HEK293 (cell line): Measurements from ENCODE around the gene AMY1C.

Experiments
- CTCF ChIA-PET: fragments of 350-600 bp; formaldehyde crosslinking; extraction: SDS; loops from one replicate; lab custom pipeline; 2021; ENCODE audit warnings: antibody characterized with exemption; lab: Yijun Ruan, JAX
- POLR2A ChIA-PET: fragments of 300-600 bp; formaldehyde crosslinking; extraction: SDS; loops from one replicate; lab custom pipeline; 2020; ENCODE audit warnings: antibody characterized with exemption, inconsistent platforms; lab: Yijun Ruan, JAX
- H3K27ac ChIP-seq: fragments of 200-500 bp; sonication (Bioruptor generic); 2 replicates; pipeline ENCODE4 v1.5.1; 2014; ENCODE audit warnings: low read depth, low read length, control low read depth, inconsistent platforms; ENCODE audit errors: extremely low read depth
- H3K36me3 ChIP-seq, 2 experiments: fragments of 200-500 bp in 1 of 2; sonication (Bioruptor generic) in 1 of 2; 1 replicate in 1 of 2; 2 replicates in 1 of 2; pipeline ENCODE4 v1.5.1; 2014 to 2017; ENCODE audit warnings: inconsistent platforms in 2 of 2, low read length in 2 of 2; ENCODE audit not compliant: control insufficient read depth in 2 of 2, insufficient read depth in 1 of 2
- H3K4me1 ChIP-seq: fragments of 200-500 bp; sonication (Bioruptor generic); 2 replicates; pipeline ENCODE4 v1.5.1; 2014; ENCODE audit warnings: mild to moderate bottlenecking, low read length, inconsistent platforms; ENCODE audit not compliant: control insufficient read depth, insufficient read depth
- H3K4me3 ChIP-seq: 2 replicates; pipeline ENCODE4 v1.5.1; 2011; ENCODE audit warnings: low read depth, mild to moderate bottlenecking, control low read depth, low read length, moderate library complexity
- H3K9me3 ChIP-seq: fragments of 200-500 bp; sonication (Bioruptor generic); 2 replicates; pipeline ENCODE4 v1.5.1; 2014; ENCODE audit warnings: low read depth, low read length, inconsistent platforms; ENCODE audit not compliant: control insufficient read depth, insufficient read depth
- BCL11A ChIP-seq: fragments of 450-650 bp; formaldehyde crosslinking; IDR thresholded peaks from 2 replicates; pipeline ENCODE4 v1.5.1; 2016; ENCODE audit warnings: low read depth, missing biosample characterization, missing genetic modification characterization
- BCL11B ChIP-seq: fragments of 450-650 bp; formaldehyde crosslinking; IDR thresholded peaks from 2 replicates; pipeline ENCODE4 v1.5.1; 2016; ENCODE audit warnings: low read depth, missing biosample characterization, missing genetic modification characterization
- EGR2 ChIP-seq: fragments of 450-650 bp; formaldehyde crosslinking; IDR thresholded peaks from 2 replicates; pipeline ENCODE4 v1.5.1; 2016; ENCODE audit warnings: low read depth, missing biosample characterization, missing genetic modification characterization
- GLI4 ChIP-seq: fragments of 450-650 bp; formaldehyde crosslinking; IDR thresholded peaks from 2 replicates; pipeline ENCODE4 v1.5.1; 2016; ENCODE audit warnings: missing biosample characterization, missing genetic modification characterization
- KLF1 ChIP-seq: fragments of 450-650 bp; formaldehyde crosslinking; IDR thresholded peaks from 2 replicates; pipeline ENCODE4 v1.5.1; 2016; ENCODE audit warnings: missing biosample characterization, missing genetic modification characterization
- KLF10 ChIP-seq: fragments of 450-650 bp; IDR thresholded peaks from 2 replicates; pipeline ENCODE4 v1.5.1; 2018; ENCODE audit warnings: missing biosample characterization, mild to moderate bottlenecking, missing genetic modification characterization
- KLF8 ChIP-seq: fragments of 450-650 bp; formaldehyde crosslinking; IDR thresholded peaks from 2 replicates; pipeline ENCODE4 v1.5.1; 2016; ENCODE audit warnings: missing biosample characterization, missing genetic modification characterization
- ZBTB8A ChIP-seq: fragments of 450-650 bp; formaldehyde crosslinking; IDR thresholded peaks from 2 replicates; pipeline ENCODE4 v1.5.1; 2016; ENCODE audit warnings: missing biosample characterization, missing genetic modification characterization
- ZFP3 ChIP-seq: fragments of 450-650 bp; formaldehyde crosslinking; IDR thresholded peaks from 2 replicates; pipeline ENCODE4 v1.5.1; 2016; ENCODE audit warnings: low read depth, missing biosample characterization, missing genetic modification characterization
- ZIC2 ChIP-seq: fragments of 450-650 bp; formaldehyde crosslinking; IDR thresholded peaks from 2 replicates; pipeline ENCODE4 v1.5.1; 2016; ENCODE audit warnings: missing biosample characterization, missing genetic modification characterization
- ZNF138 ChIP-seq: fragments of 450-650 bp; formaldehyde crosslinking; IDR thresholded peaks from 2 replicates; pipeline ENCODE4 v1.5.1; 2016; ENCODE audit warnings: missing biosample characterization, missing genetic modification characterization, borderline replicate concordance
- ZNF140 ChIP-seq: fragments of 450-650 bp; formaldehyde crosslinking; IDR thresholded peaks from 2 replicates; pipeline ENCODE4 v1.5.1; 2016; ENCODE audit warnings: missing biosample characterization, missing genetic modification characterization
- ZNF184 ChIP-seq: fragments of 450-650 bp; IDR thresholded peaks from 2 replicates; pipeline ENCODE4 v1.5.1; 2018; ENCODE audit warnings: missing biosample characterization, mild to moderate bottlenecking, missing genetic modification characterization
- ZNF19 ChIP-seq: fragments of 450-650 bp; formaldehyde crosslinking; IDR thresholded peaks from 2 replicates; pipeline ENCODE4; 2016; ENCODE audit warnings: missing biosample characterization, missing genetic modification characterization, low read depth
- ZNF214 ChIP-seq: fragments of 450-650 bp; formaldehyde crosslinking; IDR thresholded peaks from 2 replicates; pipeline ENCODE4 v1.5.1; 2017; ENCODE audit warnings: missing biosample characterization, mild to moderate bottlenecking, missing genetic modification characterization, borderline replicate concordance
- ZNF302 ChIP-seq: fragments of 450-650 bp; formaldehyde crosslinking; IDR thresholded peaks from 2 replicates; pipeline ENCODE4 v1.5.1; 2016; ENCODE audit warnings: missing biosample characterization, missing genetic modification characterization, low read depth
- ZNF394 ChIP-seq: fragments of 450-650 bp; formaldehyde crosslinking; IDR thresholded peaks from 2 replicates; pipeline ENCODE4 v1.5.1; 2016; ENCODE audit warnings: missing biosample characterization, missing genetic modification characterization, mild to moderate bottlenecking, moderate library complexity, borderline replicate concordance
- ZNF48 ChIP-seq: fragments of 450-650 bp; formaldehyde crosslinking; IDR thresholded peaks from 2 replicates; pipeline ENCODE4 v1.5.1; 2016; ENCODE audit warnings: missing biosample characterization, missing genetic modification characterization
- ZNF510 ChIP-seq: fragments of 450-650 bp; formaldehyde crosslinking; IDR thresholded peaks from 2 replicates; pipeline ENCODE4 v1.5.1; 2018; ENCODE audit warnings: mild to moderate bottlenecking, missing genetic modification characterization, missing biosample characterization; ENCODE audit not compliant: insufficient replicate concordance
- ZNF548 ChIP-seq: fragments of 450-650 bp; formaldehyde crosslinking; IDR thresholded peaks from 2 replicates; pipeline ENCODE4 v1.5.1; 2016; ENCODE audit warnings: missing biosample characterization, missing genetic modification characterization
- ZNF560 ChIP-seq: fragments of 450-650 bp; formaldehyde crosslinking; IDR thresholded peaks from 2 replicates; pipeline ENCODE4 v1.5.1; 2017; ENCODE audit warnings: missing biosample characterization, missing genetic modification characterization, borderline replicate concordance
- ZNF626 ChIP-seq: fragments of 450-650 bp; sonication (Bioruptor Pico); formaldehyde crosslinking; IDR thresholded peaks from 2 replicates; pipeline ENCODE4 v1.5.1; 2018; ENCODE audit warnings: missing biosample characterization, missing genetic modification characterization, inconsistent platforms
- ZNF654 ChIP-seq: fragments of 450-650 bp; formaldehyde crosslinking; IDR thresholded peaks from 2 replicates; pipeline ENCODE4 v1.5.1; 2016; ENCODE audit warnings: low read depth, missing biosample characterization, missing genetic modification characterization
- ZNF660 ChIP-seq: fragments of 450-650 bp; IDR thresholded peaks from 2 replicates; pipeline ENCODE4 v1.5.1; 2018; ENCODE audit warnings: missing biosample characterization, mild to moderate bottlenecking, missing genetic modification characterization
- ZNF791 ChIP-seq: fragments of 450-650 bp; formaldehyde crosslinking; IDR thresholded peaks from 2 replicates; pipeline ENCODE4 v1.5.1; 2016; ENCODE audit warnings: missing biosample characterization, missing genetic modification characterization
- ZSCAN23 ChIP-seq: fragments of 450-650 bp; formaldehyde crosslinking; IDR thresholded peaks from 2 replicates; pipeline ENCODE4 v1.5.1; 2016; ENCODE audit warnings: missing biosample characterization, missing genetic modification characterization
- TF ChIP-seq, protein P1 (sequence below): IDR thresholded peaks from 2 replicates; pipeline ENCODE4 v1.6.1; 2011; ENCODE audit warnings: mild to moderate bottlenecking, low read depth, low read length, borderline replicate concordance
- TF ChIP-seq, protein P2 (sequence below): fragments of 450-650 bp; formaldehyde crosslinking; IDR thresholded peaks from 2 replicates; pipeline ENCODE4 v1.5.1; 2016; ENCODE audit warnings: missing biosample characterization, missing genetic modification characterization
- TF ChIP-seq, protein P3 (sequence below): fragments of 450-650 bp; formaldehyde crosslinking; IDR thresholded peaks from 2 replicates; pipeline ENCODE4 v1.5.1; 2016; ENCODE audit warnings: missing biosample characterization, missing genetic modification characterization
- TF ChIP-seq, protein P4 (sequence below): sonication (generic); formaldehyde crosslinking; IDR thresholded peaks from 2 replicates; pipeline ENCODE4 v1.8.1; 2022; ENCODE audit warnings: mild to moderate bottlenecking, moderate library complexity, missing genetic modification reagents

Gene AMY1C

DNA sequence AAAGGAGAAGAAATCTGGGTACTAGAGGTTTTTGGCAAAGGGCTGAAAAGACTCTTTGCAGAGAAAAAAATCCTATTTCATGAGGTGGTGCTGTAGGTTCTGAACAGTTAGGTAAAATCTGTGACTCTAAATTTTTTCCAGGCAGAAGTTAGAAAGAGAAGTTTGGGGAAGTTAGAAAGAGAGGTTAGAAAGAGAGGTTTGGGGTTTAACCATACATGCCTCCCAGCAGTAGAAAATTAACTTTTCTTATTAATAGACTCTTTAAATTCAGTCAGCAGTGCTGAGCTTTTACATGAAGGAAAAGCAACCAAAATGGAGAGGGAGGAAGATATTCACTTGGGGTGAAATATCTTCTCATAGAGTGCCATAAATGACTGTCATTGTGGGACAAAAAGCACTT, 12.2 kb downstream of the AMY1C start:
- H3K9me3 ChIP-seq = no peaks in the 10 kb centered on the region
- no peak overlapping the region for H3K4me3 ChIP-seq
- H3K36me3 ChIP-seq = no peaks in the 10 kb centered on the region
- no peak for TF ChIP-seq ZNF184 (tag by site-specific recombination)
- TF ChIP-seq ZNF19 (tag by site-specific recombination) = no peak
- no peak for TF ChIP-seq ZNF791 (tag by site-specific recombination)
- no peak for TF ChIP-seq ZNF138 (tag by site-specific recombination)
- no peak for TF ChIP-seq ZNF560 (tag by site-specific recombination)
- no peak for TF ChIP-seq EGR2
- no peak for TF ChIP-seq ZNF394 (tag by site-specific recombination)
- no peak for TF ChIP-seq KLF1 (tag by site-specific recombination)
- no peak for TF ChIP-seq ZNF654
- no peak for TF ChIP-seq ZNF548 (tag by site-specific recombination)
- POLR2A ChIA-PET = no interaction called here
- no peak overlapping the region for H3K27ac ChIP-seq
- CTCF ChIA-PET = no interaction called here
- H3K4me1 ChIP-seq = no peaks in the 10 kb centered on the region

DNA sequence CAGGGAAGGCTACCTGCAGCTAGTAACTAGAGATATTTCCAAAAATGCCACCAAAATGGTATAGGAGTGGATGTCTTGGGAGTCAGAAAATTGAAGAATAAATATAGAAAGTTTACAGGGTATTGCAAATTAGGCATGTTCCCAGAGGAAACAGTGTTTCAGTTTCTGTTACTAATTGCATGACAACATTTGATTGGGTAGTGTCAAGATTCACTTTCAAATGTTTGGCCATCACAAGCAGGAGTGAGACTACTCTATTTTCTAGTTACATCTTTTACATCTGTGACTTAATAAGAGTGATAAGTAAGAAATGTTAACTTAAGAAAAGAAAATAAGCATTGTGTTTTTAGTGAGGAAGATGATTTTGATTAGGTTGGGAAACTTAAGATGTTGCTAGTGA, 30.2 kb downstream of the AMY1C start:
- CTCF ChIA-PET = no interaction called here

DNA sequence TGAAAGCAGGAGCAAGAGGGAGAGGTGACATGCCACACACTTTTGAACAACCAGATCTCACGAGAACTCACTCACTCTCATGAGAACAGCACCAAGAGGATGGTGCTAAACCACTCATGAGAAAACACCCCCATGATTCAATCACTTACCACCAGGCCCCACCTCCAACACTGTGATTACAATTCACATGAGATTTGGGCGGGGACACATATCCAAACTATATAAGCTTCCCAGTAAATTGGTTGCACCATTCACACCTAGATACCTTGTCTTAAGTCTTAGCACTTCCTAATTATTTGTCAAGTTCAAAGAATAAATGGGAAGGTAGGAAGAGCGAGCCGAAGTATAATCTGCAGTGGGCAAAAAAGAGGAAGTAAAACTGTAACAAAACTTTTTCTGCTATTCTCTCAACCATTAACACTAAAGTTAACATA, 34.3 kb downstream of the AMY1C start:
- H3K4me1 ChIP-seq = no peaks in the 10 kb centered on the region
- H3K36me3 ChIP-seq = no peaks in the 10 kb centered on the region
- POLR2A ChIA-PET = no interaction called here
- H3K4me3 ChIP-seq = no peak overlapping the region
- H3K27ac ChIP-seq = no peak overlapping the region
- H3K9me3 ChIP-seq = no peaks in the 10 kb centered on the region
- TF ChIP-seq ZBTB8A (tag by site-specific recombination) (no peak), ZNF48 (tag by site-specific recombination) (no peak), BCL11A (no peak), ZNF302 (tag by site-specific recombination) (no peak), ZNF626 (tag by site-specific recombination) (no peak), KLF10 (tag by site-specific recombination) (no peak), ZSCAN23 (tag by site-specific recombination) (no peak), ZNF140 (no peak), KLF8 (tag by site-specific recombination) (no peak), ZFP3 (no peak), ZNF510 (tag by site-specific recombination) (no peak), ZNF214 (tag by site-specific recombination) (no peak)
- TF ChIP-seq, protein P1, sequence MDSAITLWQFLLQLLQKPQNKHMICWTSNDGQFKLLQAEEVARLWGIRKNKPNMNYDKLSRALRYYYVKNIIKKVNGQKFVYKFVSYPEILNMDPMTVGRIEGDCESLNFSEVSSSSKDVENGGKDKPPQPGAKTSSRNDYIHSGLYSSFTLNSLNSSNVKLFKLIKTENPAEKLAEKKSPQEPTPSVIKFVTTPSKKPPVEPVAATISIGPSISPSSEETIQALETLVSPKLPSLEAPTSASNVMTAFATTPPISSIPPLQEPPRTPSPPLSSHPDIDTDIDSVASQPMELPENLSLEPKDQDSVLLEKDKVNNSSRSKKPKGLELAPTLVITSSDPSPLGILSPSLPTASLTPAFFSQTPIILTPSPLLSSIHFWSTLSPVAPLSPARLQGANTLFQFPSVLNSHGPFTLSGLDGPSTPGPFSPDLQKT = no peak
- TF ChIP-seq, protein P2, sequence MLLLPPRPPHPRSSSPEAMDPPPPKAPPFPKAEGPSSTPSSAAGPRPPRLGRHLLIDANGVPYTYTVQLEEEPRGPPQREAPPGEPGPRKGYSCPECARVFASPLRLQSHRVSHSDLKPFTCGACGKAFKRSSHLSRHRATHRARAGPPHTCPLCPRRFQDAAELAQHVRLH (tag by site-specific recombination) = no peak
- CTCF ChIA-PET = no interaction called here

More for the DNA sequence above, 30.2 kb downstream of the AMY1C start:
- Histone ChIP-seq H3K9me3 (no peaks in the 10 kb centered on the region), H3K27ac (no peak overlapping the region), H3K4me1 (no peaks in the 10 kb centered on the region), H3K36me3 (no peaks in the 10 kb centered on the region), H3K4me3 (no peak overlapping the region)
- TF ChIP-seq ZNF791 (tag by site-specific recombination) (no peak), ZNF394 (tag by site-specific recombination) (no peak), GLI4 (no peak), KLF10 (tag by site-specific recombination) (no peak), ZNF660 (tag by site-specific recombination) (no peak), BCL11B (tag by site-specific recombination) (no peak), EGR2 (no peak), ZIC2 (tag by site-specific recombination) (no peak)
- TF ChIP-seq, protein P3, sequence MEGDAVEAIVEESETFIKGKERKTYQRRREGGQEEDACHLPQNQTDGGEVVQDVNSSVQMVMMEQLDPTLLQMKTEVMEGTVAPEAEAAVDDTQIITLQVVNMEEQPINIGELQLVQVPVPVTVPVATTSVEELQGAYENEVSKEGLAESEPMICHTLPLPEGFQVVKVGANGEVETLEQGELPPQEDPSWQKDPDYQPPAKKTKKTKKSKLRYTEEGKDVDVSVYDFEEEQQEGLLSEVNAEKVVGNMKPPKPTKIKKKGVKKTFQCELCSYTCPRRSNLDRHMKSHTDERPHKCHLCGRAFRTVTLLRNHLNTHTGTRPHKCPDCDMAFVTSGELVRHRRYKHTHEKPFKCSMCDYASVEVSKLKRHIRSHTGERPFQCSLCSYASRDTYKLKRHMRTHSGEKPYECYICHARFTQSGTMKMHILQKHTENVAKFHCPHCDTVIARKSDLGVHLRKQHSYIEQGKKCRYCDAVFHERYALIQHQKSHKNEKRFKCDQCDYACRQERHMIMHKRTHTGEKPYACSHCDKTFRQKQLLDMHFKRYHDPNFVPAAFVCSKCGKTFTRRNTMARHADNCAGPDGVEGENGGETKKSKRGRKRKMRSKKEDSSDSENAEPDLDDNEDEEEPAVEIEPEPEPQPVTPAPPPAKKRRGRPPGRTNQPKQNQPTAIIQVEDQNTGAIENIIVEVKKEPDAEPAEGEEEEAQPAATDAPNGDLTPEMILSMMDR (tag by site-specific recombination) = no peak
- TF ChIP-seq, protein P4, sequence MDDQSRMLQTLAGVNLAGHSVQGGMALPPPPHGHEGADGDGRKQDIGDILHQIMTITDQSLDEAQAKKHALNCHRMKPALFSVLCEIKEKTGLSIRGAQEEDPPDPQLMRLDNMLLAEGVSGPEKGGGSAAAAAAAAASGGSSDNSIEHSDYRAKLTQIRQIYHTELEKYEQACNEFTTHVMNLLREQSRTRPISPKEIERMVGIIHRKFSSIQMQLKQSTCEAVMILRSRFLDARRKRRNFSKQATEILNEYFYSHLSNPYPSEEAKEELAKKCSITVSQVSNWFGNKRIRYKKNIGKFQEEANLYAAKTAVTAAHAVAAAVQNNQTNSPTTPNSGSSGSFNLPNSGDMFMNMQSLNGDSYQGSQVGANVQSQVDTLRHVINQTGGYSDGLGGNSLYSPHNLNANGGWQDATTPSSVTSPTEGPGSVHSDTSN (CRISPR knock-in tag) = no peak
- POLR2A ChIA-PET = no interaction called here
